SK-N-SH treated with all-trans-retinoic acid at 6 μM for 48 hours (cell line): Measurements from ENCODE around the gene RFWD3.

Experiments
- ATAC-seq: fragments of 200-7000 bp; cut with Tn5 transposase; 3 replicates; pipeline ENCODE4 v1.9.1; 2020; ENCODE audit warnings: mild to moderate bottlenecking, moderate library complexity
- ARNTL ChIP-seq: fragments of 450-650 bp; formaldehyde crosslinking; IDR thresholded peaks from 2 replicates; pipeline ENCODE4 v1.5.0; 2020; ENCODE audit warnings: low read depth, mild to moderate bottlenecking, moderate library complexity, borderline replicate concordance
- BACH2 ChIP-seq: fragments of 250-450 bp; sonication (Bioruptor Pico); IDR thresholded peaks from 2 replicates; pipeline ENCODE4 v1.9.0; 2021; ENCODE audit warnings: mild to moderate bottlenecking, borderline replicate concordance
- CREB5 ChIP-seq: fragments of 250-450 bp; sonication (Bioruptor Pico); IDR thresholded peaks from 2 replicates; pipeline ENCODE4 v1.5.1; 2020; ENCODE audit warnings: low read depth, mild to moderate bottlenecking, moderate library complexity
- CSDC2 ChIP-seq: fragments of 250-450 bp; sonication (Bioruptor Pico); IDR thresholded peaks from 2 replicates; pipeline ENCODE4 v1.5.0; 2020; ENCODE audit warnings: mild to moderate bottlenecking, moderate library complexity
- CSRNP3 ChIP-seq: fragments of 250-450 bp; sonication (Bioruptor Pico); IDR thresholded peaks from 2 replicates; pipeline ENCODE4 v1.5.1; 2021; ENCODE audit warnings: mild to moderate bottlenecking, moderate library complexity
- ESRRG ChIP-seq: fragments of 250-450 bp; sonication (Bioruptor Pico); IDR thresholded peaks from 2 replicates; pipeline ENCODE4 v1.6.1; 2021; ENCODE audit warnings: mild to moderate bottlenecking
- GLIS3 ChIP-seq: fragments of 250-450 bp; sonication (Bioruptor Pico); IDR thresholded peaks from 2 replicates; pipeline ENCODE4 v1.5.0; 2020; ENCODE audit warnings: mild to moderate bottlenecking, moderate library complexity
- ISL1 ChIP-seq: fragments of 250-450 bp; sonication (Bioruptor Pico); IDR thresholded peaks from 2 replicates; pipeline ENCODE4 v2.1.2; 2022; ENCODE audit warnings: mild to moderate bottlenecking, moderate library complexity
- OSR1 ChIP-seq: fragments of 250-450 bp; sonication (Bioruptor Pico); IDR thresholded peaks from 2 replicates; pipeline ENCODE4 v1.8.0; 2022; ENCODE audit warnings: moderate library complexity, mild to moderate bottlenecking, inconsistent platforms
- PATZ1 ChIP-seq: fragments of 250-450 bp; sonication (Bioruptor Pico); IDR thresholded peaks from 2 replicates; pipeline ENCODE4 v1.8.0; 2020; ENCODE audit warnings: mild to moderate bottlenecking, moderate library complexity, borderline replicate concordance
- PPARA ChIP-seq: fragments of 250-450 bp; sonication (Bioruptor Pico); IDR thresholded peaks from 2 replicates; pipeline ENCODE4 v1.5.0; 2020; ENCODE audit warnings: mild to moderate bottlenecking, borderline replicate concordance
- SNAI2 ChIP-seq: fragments of 250-450 bp; sonication (Bioruptor Pico); IDR thresholded peaks from 2 replicates; pipeline ENCODE4 v1.5.0; 2020; ENCODE audit warnings: mild to moderate bottlenecking, moderate library complexity
- TCF4 ChIP-seq: fragments of 250-450 bp; sonication (Bioruptor Pico); IDR thresholded peaks from 2 replicates; pipeline ENCODE4 v1.8.0; 2021; ENCODE audit warnings: mild to moderate bottlenecking, moderate library complexity, borderline replicate concordance
- TOX ChIP-seq: fragments of 250-450 bp; sonication (Bioruptor Pico); IDR thresholded peaks from 2 replicates; pipeline ENCODE4 v1.8.0; 2021; ENCODE audit warnings: mild to moderate bottlenecking, moderate library complexity, borderline replicate concordance
- ZC3H10 ChIP-seq: fragments of 250-450 bp; sonication (Bioruptor Pico); IDR thresholded peaks from 2 replicates; pipeline ENCODE4 v1.5.1; 2021; ENCODE audit warnings: mild to moderate bottlenecking, moderate library complexity
- ZFP3 ChIP-seq: fragments of 250-450 bp; sonication (Bioruptor Pico); IDR thresholded peaks from 2 replicates; pipeline ENCODE4 v1.5.0; 2020; ENCODE audit warnings: mild to moderate bottlenecking, moderate library complexity
- ZFP30 ChIP-seq: fragments of 450-650 bp; formaldehyde crosslinking; IDR thresholded peaks from 2 replicates; pipeline ENCODE4 v1.5.0; 2022; ENCODE audit warnings: mild to moderate bottlenecking, moderate library complexity
- ZNF70 ChIP-seq: fragments of 450-650 bp; formaldehyde crosslinking; IDR thresholded peaks from 2 replicates; pipeline ENCODE4 v1.5.0; 2020; ENCODE audit warnings: mild to moderate bottlenecking, moderate library complexity
- ZNF8 ChIP-seq: fragments of 450-650 bp; formaldehyde crosslinking; IDR thresholded peaks from 2 replicates; pipeline ENCODE4 v1.5.0; 2020; ENCODE audit warnings: mild to moderate bottlenecking, moderate library complexity
- TF ChIP-seq, protein P1 (sequence below): fragments of 250-450 bp; sonication (Bioruptor Pico); IDR thresholded peaks from 2 replicates; pipeline ENCODE4 v1.8.0; 2021; ENCODE audit warnings: low read depth, mild to moderate bottlenecking, moderate library complexity, borderline replicate concordance
- TF ChIP-seq, protein P2 (sequence below): fragments of 250-450 bp; sonication (Bioruptor Pico); IDR thresholded peaks from 2 replicates; pipeline ENCODE4 v1.5.0; 2020; ENCODE audit warnings: mild to moderate bottlenecking, moderate library complexity

Gene RFWD3

GRCh38 chr16:74591876-74592650 is 74.6 kb downstream of the RFWD3 start:
- no peak for TF ChIP-seq PPARA
- TF ChIP-seq CSRNP3 (CRISPR knock-in tag): no peak
- TF ChIP-seq TOX (CRISPR knock-in tag): no peak
- no peak for TF ChIP-seq ZNF8 (CRISPR knock-in tag)
- TF ChIP-seq GLIS3: no peak
- TF ChIP-seq ARNTL: no peak

GRCh38 chr16:74586948-74587347 is 79.7 kb downstream of the RFWD3 start:
- TF ChIP-seq GLIS3: no peak
- no peak for TF ChIP-seq PATZ1 (CRISPR knock-in tag)
- no peak for TF ChIP-seq ESRRG (CRISPR knock-in tag)
- no peak for TF ChIP-seq SNAI2 (CRISPR knock-in tag)
- ATAC-seq: no peak

More at GRCh38 chr16:74591876-74592650, 74.6 kb downstream of the RFWD3 start:
- no peak for ATAC-seq

DNA sequence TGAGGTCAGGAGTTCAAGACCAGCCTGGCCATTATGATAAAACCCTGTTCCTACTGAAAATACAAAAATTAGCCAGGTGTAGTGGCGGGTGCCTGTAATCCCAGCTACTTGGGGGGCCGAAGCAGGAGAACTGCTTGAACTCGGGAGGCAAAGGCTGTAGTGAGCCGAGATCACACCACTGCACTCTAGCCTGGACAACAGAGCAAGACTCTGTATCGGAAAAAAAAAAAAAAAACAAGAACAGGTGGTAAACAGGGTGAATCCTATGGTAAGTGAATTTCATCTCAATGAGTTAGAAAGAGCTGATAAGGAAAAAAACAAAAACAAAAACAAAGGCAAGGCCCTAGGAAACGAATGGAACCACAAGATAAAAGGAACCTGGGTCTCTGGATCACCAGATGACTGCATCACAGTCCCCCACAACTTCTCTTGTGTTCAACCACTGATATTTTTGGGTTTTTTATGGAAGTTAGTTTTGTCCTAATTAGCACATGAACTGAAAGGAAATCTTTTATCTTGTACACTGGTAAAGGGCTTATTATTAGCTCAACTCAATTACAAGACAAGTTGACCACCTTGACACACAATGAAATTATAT is 80.7 kb downstream of the RFWD3 start:
- no peak for ATAC-seq
- TF ChIP-seq CSDC2 (CRISPR knock-in tag) (no peak), BACH2 (CRISPR knock-in tag) (no peak), TOX (CRISPR knock-in tag) (no peak), ZFP3 (CRISPR knock-in tag) (no peak), ZC3H10 (CRISPR knock-in tag) (no peak), ARNTL (no peak), GLIS3 (no peak), CREB5 (no peak), ZNF70 (CRISPR knock-in tag) (no peak), ZFP30 (CRISPR knock-in tag) (no peak), ESRRG (CRISPR knock-in tag) (no peak), OSR1 (CRISPR knock-in tag) (no peak), ISL1 (CRISPR knock-in tag) (no peak), CSRNP3 (CRISPR knock-in tag) (no peak), PPARA (no peak), SNAI2 (CRISPR knock-in tag) (no peak), TCF4 (CRISPR knock-in tag) (no peak), ZNF8 (CRISPR knock-in tag) (no peak)
- TF ChIP-seq, protein P1, sequence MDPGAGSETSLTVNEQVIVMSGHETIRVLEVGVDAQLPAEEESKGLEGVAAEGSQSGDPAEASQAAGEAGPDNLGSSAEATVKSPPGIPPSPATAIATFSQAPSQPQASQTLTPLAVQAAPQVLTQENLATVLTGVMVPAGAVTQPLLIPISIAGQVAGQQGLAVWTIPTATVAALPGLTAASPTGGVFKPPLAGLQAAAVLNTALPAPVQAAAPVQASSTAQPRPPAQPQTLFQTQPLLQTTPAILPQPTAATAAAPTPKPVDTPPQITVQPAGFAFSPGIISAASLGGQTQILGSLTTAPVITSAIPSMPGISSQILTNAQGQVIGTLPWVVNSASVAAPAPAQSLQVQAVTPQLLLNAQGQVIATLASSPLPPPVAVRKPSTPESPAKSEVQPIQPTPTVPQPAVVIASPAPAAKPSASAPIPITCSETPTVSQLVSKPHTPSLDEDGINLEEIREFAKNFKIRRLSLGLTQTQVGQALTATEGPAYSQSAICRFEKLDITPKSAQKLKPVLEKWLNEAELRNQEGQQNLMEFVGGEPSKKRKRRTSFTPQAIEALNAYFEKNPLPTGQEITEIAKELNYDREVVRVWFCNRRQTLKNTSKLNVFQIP (CRISPR knock-in tag): no peak
- TF ChIP-seq, protein P2, sequence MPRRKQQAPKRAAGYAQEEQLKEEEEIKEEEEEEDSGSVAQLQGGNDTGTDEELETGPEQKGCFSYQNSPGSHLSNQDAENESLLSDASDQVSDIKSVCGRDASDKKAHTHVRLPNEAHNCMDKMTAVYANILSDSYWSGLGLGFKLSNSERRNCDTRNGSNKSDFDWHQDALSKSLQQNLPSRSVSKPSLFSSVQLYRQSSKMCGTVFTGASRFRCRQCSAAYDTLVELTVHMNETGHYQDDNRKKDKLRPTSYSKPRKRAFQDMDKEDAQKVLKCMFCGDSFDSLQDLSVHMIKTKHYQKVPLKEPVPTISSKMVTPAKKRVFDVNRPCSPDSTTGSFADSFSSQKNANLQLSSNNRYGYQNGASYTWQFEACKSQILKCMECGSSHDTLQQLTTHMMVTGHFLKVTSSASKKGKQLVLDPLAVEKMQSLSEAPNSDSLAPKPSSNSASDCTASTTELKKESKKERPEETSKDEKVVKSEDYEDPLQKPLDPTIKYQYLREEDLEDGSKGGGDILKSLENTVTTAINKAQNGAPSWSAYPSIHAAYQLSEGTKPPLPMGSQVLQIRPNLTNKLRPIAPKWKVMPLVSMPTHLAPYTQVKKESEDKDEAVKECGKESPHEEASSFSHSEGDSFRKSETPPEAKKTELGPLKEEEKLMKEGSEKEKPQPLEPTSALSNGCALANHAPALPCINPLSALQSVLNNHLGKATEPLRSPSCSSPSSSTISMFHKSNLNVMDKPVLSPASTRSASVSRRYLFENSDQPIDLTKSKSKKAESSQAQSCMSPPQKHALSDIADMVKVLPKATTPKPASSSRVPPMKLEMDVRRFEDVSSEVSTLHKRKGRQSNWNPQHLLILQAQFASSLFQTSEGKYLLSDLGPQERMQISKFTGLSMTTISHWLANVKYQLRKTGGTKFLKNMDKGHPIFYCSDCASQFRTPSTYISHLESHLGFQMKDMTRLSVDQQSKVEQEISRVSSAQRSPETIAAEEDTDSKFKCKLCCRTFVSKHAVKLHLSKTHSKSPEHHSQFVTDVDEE (CRISPR knock-in tag): no peak
